GM12873 (cell line): ENCODE results near the gene WDR64.
A peak's percentile ranks its signal among the peaks of the same experiment; 100 is the strongest.

Experiments
- TF ChIP-seq, protein P1 (sequence below): IDR thresholded peaks from 2 replicates; pipeline ENCODE4 v1.5.1; 2012; ENCODE audit warnings: low read depth, mild to moderate bottlenecking, moderate library complexity, low read length, control low read depth; ENCODE audit not compliant: insufficient read depth; ENCODE audit errors: missing control alignments

Gene WDR64

DNA sequence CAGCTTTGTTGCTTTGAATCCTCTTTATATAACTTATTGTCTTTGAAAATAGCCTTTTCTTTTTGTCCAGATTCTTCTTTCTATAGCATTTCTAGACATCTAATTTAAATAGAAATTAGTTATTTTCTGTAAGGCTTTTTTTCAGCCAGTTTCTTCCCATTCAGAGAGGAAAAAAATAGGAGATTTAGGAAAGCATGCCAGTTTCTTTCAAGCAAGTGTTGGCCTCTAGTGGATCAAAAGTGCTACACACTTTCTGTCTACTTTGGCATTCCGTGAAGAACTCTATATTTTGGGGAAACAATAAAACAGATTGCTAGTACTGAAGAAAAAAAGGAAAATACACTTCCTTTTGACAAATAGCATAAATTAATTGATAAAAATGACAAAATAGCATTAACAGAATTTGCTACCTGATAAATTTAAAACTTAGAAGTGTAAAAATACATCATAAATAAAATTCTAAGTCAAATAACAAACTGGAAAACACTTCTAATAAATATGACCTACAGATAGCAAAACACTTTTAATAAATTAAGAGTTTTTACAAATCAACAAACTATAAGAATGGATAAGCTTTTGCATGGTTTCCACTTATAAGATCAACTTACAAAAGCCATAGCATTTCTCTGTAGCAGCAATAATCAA, 182.8 kb downstream of the WDR64 start:
- TF ChIP-seq, protein P1, sequence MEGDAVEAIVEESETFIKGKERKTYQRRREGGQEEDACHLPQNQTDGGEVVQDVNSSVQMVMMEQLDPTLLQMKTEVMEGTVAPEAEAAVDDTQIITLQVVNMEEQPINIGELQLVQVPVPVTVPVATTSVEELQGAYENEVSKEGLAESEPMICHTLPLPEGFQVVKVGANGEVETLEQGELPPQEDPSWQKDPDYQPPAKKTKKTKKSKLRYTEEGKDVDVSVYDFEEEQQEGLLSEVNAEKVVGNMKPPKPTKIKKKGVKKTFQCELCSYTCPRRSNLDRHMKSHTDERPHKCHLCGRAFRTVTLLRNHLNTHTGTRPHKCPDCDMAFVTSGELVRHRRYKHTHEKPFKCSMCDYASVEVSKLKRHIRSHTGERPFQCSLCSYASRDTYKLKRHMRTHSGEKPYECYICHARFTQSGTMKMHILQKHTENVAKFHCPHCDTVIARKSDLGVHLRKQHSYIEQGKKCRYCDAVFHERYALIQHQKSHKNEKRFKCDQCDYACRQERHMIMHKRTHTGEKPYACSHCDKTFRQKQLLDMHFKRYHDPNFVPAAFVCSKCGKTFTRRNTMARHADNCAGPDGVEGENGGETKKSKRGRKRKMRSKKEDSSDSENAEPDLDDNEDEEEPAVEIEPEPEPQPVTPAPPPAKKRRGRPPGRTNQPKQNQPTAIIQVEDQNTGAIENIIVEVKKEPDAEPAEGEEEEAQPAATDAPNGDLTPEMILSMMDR, result peak; percentile 61

DNA sequence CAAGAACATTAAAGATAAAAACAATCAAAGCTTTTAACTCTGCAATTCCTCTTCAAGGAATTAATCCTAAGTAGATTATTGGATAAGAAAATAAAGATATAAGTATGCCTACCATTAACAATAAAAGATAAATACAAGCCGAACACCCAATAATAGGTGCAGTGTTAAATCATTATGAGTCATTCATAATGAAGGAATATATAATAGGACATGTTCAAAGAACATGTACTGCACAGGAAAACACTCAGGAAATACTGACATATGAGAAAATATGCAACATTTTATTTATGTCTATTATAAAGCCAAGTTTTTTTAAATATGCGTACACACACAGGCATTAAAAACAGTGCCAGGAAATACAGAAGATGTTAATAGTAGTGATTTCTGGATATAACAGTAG, 184.9 kb downstream of the WDR64 start:
- TF ChIP-seq, protein P1, result no peak

DNA sequence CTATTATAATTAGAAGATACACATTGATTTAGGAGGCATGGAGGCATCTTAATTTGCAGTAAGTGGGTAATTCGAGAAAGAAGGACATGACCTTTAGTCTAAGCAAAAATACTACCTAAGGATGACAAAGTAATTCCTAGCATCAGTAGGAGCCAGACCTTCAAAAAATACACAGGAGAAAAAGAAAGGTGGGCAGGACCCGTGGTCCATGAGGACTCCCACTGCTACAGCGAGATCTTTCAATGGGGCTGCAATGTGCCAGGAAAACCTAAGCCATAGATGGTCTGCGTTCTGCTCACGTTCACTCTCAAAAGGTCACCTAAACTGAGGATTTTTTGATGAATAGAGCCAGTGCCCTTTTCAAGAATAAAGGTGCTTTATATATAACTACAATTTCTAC, 185.3 kb downstream of the WDR64 start:
- TF ChIP-seq, protein P1, result no peak

DNA sequence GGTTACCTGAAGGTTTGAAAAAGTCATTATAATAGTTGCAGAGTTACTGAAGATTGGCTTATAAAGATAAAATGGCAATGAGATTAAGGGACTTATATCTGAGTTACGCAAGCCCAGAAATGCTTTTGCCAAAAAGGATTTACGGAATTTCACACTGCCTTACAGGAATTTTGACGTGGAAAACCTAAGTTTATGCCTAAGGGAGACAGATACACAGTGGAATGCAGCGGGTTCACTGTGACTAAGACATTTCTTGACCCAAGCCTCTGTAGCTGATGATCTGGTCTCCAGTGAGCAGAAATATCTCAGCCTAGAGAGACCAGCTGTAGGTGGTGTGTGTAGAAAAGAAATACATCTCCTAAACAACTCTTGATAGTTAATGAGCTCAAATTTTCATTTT, 185.8 kb downstream of the WDR64 start:
- TF ChIP-seq, protein P1, result no peak

DNA sequence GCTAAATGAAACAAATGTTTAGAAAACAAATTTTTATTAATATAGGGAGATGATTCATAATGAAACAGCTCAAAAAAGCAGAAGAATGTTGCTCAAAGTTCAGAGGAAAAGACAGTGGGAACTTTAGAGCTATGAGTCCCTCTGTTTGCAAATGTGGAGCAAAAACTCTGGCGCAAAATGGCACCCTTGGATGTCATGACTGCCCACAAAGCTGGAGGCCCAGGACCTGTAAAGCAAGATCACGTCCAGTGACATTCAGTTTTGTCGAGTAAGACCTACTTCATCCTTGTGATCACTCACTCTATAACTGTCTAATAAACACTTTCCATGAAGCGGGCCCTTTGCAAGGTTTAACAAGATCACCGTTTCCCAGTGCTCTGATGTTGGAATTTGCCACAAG, 186.8 kb downstream of the WDR64 start:
- TF ChIP-seq, protein P1, result no peak

DNA sequence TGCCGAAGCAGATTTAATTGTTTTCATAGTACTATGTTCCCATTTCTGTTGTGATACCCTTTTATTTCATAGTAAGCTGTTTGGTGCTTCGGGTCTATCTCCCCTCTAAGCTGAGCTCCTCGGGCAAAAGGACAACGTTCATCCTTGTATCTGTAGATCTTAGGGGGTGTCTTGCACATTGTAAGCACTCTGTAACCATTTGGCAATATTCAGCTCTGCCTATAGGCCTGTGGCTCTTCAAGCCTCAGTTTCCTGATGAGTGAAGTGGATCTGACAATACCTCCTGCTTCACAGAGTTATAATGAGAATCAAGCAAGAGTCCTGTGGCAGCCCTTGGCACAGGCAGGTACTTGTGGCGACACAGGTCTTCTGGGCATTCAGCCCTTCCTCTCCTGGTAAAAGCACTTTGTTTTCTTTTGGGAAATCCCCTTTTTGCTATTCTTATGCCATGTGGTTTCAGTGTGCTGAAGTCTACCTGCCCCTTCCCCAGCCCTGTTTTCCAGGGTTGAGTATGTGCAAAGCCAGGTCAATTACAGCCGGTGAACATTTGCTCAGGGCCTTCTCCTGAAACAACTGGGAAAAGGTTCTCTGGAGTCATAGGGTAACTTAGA, 187.4 kb downstream of the WDR64 start:
- TF ChIP-seq, protein P1, result no peak

DNA sequence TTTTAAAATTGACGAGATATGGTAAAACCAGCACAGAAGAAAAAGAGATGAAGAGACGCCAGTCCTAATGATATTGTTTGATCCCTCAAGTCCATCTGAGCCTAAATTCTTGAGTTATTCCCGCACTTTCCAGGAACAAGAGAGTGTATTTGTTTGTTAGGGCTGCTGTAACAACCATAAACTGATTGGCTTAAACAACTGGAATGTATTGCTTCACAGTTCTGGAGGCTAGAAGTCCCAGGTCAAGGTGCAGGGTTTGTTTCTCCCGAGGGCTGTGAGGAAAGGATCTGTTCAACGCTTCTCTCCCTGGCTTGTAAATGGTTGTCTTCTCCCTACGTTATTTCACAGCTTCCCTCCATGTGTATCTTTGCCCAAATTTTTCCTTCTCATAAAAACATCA, 188.1 kb downstream of the WDR64 start:
- TF ChIP-seq, protein P1, result no peak
